A673 (cell line): ENCODE measurements around the gene RIC8B.
A peak's percentile ranks its signal among the peaks of the same experiment; 100 is the strongest.

Experiments
- EZH2 ChIP-seq: fragments of 200-600 bp; sonication (generic); IDR thresholded peaks from 2 replicates; pipeline ENCODE4 v1.6.1; 2017; ENCODE audit warnings: borderline replicate concordance, low read depth, mild to moderate bottlenecking, mixed read lengths, antibody characterized with exemption, low read length; ENCODE audit not compliant: poor library complexity, severe bottlenecking
- TF ChIP-seq, protein P1 (sequence below): fragments of 300-800, 200-600 bp; sonication (generic); conservative IDR thresholded peaks from 2 replicates; pipeline ENCODE4 v1.5.1; 2017; ENCODE audit warnings: low read depth, mild to moderate bottlenecking, antibody characterized with exemption, low read length, moderate library complexity, mixed read lengths

DNA sequence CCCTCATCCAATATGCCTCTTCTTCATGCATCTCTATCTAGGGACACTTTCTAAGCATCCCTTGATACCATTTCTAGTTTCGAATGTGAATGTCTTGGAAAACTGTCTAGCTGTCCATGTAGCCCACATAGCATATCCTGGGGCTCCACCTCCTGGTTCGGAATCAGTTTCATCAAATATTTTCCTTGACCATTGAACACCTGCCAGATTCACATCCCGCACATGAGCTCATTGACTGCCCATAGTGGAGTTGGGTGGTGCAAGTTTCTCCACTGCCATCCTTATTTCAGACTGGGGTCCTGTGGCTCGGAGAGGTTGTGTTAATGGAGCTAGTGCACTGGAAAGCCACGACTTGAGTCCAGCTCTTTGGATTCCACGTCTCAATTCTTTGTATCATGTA, 122.6 kb downstream of the RIC8B start:
- TF ChIP-seq, protein P1, sequence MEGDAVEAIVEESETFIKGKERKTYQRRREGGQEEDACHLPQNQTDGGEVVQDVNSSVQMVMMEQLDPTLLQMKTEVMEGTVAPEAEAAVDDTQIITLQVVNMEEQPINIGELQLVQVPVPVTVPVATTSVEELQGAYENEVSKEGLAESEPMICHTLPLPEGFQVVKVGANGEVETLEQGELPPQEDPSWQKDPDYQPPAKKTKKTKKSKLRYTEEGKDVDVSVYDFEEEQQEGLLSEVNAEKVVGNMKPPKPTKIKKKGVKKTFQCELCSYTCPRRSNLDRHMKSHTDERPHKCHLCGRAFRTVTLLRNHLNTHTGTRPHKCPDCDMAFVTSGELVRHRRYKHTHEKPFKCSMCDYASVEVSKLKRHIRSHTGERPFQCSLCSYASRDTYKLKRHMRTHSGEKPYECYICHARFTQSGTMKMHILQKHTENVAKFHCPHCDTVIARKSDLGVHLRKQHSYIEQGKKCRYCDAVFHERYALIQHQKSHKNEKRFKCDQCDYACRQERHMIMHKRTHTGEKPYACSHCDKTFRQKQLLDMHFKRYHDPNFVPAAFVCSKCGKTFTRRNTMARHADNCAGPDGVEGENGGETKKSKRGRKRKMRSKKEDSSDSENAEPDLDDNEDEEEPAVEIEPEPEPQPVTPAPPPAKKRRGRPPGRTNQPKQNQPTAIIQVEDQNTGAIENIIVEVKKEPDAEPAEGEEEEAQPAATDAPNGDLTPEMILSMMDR: peak; percentile 31; the same call in 1 of the 2 replicates
- TF ChIP-seq EZH2: no peak
